Psoas muscle (tissue), 8 donors: Measurements from ENCODE around the gene SP9. TPM values are rescaled to one million over a fixed set of nuclear protein-coding genes. Genes with fewer than 3 reads are reported as not detected.

Experiments used
- ATAC-seq, 4 donors: fragments of 200-7000 bp; cut with Tn5 transposase; one replicate each; pipeline ENCODE4 v1.9.1; 2020; ENCODE audit warnings: moderate library complexity in 3 of 4, mild to moderate bottlenecking in 2 of 4
- DNase-seq, 2 donors: peaks; one replicate each; pipeline ENCODE4 v3.0.0-alpha.2; 2020
- H3K27ac ChIP-seq: fragments of 200-600 bp; one replicate; pipeline ENCODE4 v1.8.0; 2022
- H3K27me3 ChIP-seq, 3 donors: fragments of 200-600 bp in 1 of 3; one replicate each; pipeline versions ENCODE4 v1.6.1 to v1.8.0; 2013 to 2022; ENCODE audit warnings: low read length in 2 of 3, mild to moderate bottlenecking in 2 of 3, moderate library complexity in 1 of 3; ENCODE audit not compliant: insufficient read depth in 3 of 3
- H3K36me3 ChIP-seq, 2 donors: fragments of 200-600 bp in 1 of 2; one replicate each; pipeline versions ENCODE4 v1.6.1 to v1.8.0; 2013 to 2022; ENCODE audit warnings: low read depth in 1 of 2, mild to moderate bottlenecking in 1 of 2, moderate library complexity in 1 of 2; ENCODE audit not compliant: insufficient read depth in 1 of 2
- H3K4me1 ChIP-seq: fragments of 200-600 bp; one replicate; pipeline ENCODE4 v1.8.0; 2022
- H3K4me3 ChIP-seq: fragments of 200-600 bp; one replicate; pipeline ENCODE4 v1.8.0; 2022; ENCODE audit warnings: mild to moderate bottlenecking
- H3K9me3 ChIP-seq: fragments of 200-600 bp; one replicate; pipeline ENCODE4 v1.8.0; 2022
- WGBS, 3 donors: extraction: QIAGEN DNeasy Blood & Tissue Kit; methylation state at CpG; one replicate each; pipeline versions ENCODE4 v1.1.6 to v1.1.7; 2013; 5-methylcytosine and 5-hydroxymethylcytosine counted together
- intact Hi-C, 2 donors: fragments of 100-400 bp; cut with DNase I; formaldehyde crosslinking; loops; one replicate each; pipeline versions ENCODE4 v1.11.0 to v1.14.2; 2022
- polyA plus RNA-seq, 3 donors: library from polyadenylated mRNA; stranded (reverse); fragments of 200-250 nt; gene quantifications; one replicate each; pipeline ENCODE4 v1.2.3, GENCODE V29; 2013
- total RNA-seq, 4 donors: library from RNA; stranded (reverse); fragmentation: NEBNext Ultra II Directional in 2 of 4; extraction: Animal tissue kit (Norgen Biotek cat#: 25700) in 2 of 4; gene quantifications; one replicate each; pipeline versions ENCODE4 v1.2.1 to v1.2.4, GENCODE V29; 2021 to 2023
- TF ChIP-seq, protein P1 (sequence below): fragments of 200-600 bp; IDR thresholded peaks from one replicate; pipeline ENCODE4 v1.8.0; 2022; ENCODE audit warnings: antibody characterized with exemption
- donor health status: healthy with polysubstance abuse.
- donor health status: DM: no; HTN: no; CAD: no; lungs with moderate emphysema.
- donor health status: Bipolar disorder and iron deficiency.
- donor health status: healthy.
- donor health status: DM: yes; HTN: yes; CAD: no.
- donor health status: DM: no; HTN: no; CAD: no.
- donor health status: DM: no; HTN: no; CAD: no.
- donor health status: DM: yes; HTN: yes; CAD: no.

Gene SP9
- total and polyA plus RNA-seq, 7 donors, result 0.03 to 0.95 (median 0.36) TPM; not detected in 3

DNA sequence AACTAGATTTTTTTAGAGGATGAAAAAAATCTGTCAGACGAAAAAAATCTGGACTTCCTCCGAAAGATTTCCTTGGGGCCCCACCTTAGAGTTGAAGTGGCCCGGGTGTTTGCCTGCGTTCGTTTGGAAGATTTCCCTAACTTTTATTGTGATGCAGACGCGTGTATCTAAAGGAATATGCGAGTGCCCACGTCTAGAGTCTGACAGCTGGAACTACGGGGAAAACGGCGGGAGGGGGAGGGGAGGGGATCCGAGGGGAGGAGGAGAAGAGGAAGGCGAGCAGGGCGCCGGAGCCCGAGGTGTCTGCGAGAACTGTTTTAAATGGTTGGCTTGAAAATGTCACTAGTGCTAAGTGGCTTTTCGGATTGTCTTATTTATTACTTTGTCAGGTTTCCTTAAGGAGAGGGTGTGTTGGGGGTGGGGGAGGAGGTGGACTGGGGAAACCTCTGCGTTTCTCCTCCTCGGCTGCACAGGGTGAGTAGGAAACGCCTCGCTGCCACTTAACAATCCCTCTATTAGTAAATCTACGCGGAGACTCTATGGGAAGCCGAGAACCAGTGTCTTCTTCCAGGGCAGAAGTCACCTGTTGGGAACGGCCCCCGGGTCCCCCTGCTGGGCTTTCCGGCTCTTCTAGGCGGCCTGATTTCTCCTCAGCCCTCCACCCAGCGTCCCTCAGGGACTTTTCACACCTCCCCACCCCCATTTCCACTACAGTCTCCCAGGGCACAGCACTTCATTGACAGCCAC is 2.4 kb upstream of the SP9 start:
- H3K36me3 ChIP-seq, result no peaks in the 10 kb centered on the region
- WGBS, 3 donors, result 41 to 44% (median 43%) methylated on average over 31 of the region's 31 CpGs
- H3K4me3 ChIP-seq, result no peak overlapping the region
- intact Hi-C loops, result loop anchor here in 1 of 2 donors (10.0 kb wide), 1 partner anchor 758 kb away; no protein-coding TSS in a partner anchor
- TF ChIP-seq, protein P1, sequence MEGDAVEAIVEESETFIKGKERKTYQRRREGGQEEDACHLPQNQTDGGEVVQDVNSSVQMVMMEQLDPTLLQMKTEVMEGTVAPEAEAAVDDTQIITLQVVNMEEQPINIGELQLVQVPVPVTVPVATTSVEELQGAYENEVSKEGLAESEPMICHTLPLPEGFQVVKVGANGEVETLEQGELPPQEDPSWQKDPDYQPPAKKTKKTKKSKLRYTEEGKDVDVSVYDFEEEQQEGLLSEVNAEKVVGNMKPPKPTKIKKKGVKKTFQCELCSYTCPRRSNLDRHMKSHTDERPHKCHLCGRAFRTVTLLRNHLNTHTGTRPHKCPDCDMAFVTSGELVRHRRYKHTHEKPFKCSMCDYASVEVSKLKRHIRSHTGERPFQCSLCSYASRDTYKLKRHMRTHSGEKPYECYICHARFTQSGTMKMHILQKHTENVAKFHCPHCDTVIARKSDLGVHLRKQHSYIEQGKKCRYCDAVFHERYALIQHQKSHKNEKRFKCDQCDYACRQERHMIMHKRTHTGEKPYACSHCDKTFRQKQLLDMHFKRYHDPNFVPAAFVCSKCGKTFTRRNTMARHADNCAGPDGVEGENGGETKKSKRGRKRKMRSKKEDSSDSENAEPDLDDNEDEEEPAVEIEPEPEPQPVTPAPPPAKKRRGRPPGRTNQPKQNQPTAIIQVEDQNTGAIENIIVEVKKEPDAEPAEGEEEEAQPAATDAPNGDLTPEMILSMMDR, result no peak
- H3K4me1 ChIP-seq, result peaks cover 19% of the 10 kb centered on the region
- DNase-seq (no peak), ATAC-seq (no peak)
- H3K27ac ChIP-seq, result no peak overlapping the region
- no peaks in the 10 kb centered on the region for H3K9me3 ChIP-seq
- peaks cover 0 to 97% (median 46%) of the 10 kb centered on the region in 3 donors for H3K27me3 ChIP-seq

- intact Hi-C loops, result loop anchor here in 1 of 2 donors (10.0 kb wide), 1 partner anchor 758 kb away; no protein-coding TSS in a partner anchor
- peaks cover 24% of the 10 kb centered on the region for H3K4me1 ChIP-seq
These were observed 1.8 kb upstream of the SP9 start for GRCh38 chr2:174333017-174333371.

GRCh38 chr2:174333372-174334277 is 1.1 kb upstream of the SP9 start:
- H3K9me3 ChIP-seq, result no peaks in the 10 kb centered on the region
- intact Hi-C loops, result loop anchor here in 1 of 2 donors (10.0 kb wide), 1 partner anchor 759 kb away; no protein-coding TSS in a partner anchor
- TF ChIP-seq, protein P1, result no peak
- ATAC-seq (no peak), DNase-seq (no peak)
- H3K27ac ChIP-seq, result no peak overlapping the region
- H3K36me3 ChIP-seq, result no peaks in the 10 kb centered on the region
- WGBS, 3 donors, result 70 to 76% (median 74%) methylated on average over 41 of the region's 41 CpGs
- peaks cover 24% of the 10 kb centered on the region for H3K4me1 ChIP-seq
- no peak overlapping the region for H3K4me3 ChIP-seq
- peaks cover 0 to 97% (median 46%) of the 10 kb centered on the region in 3 donors for H3K27me3 ChIP-seq

More at GRCh38 chr2:174333017-174333371, 1.8 kb upstream of the SP9 start:
- no peak for ATAC-seq
- TF ChIP-seq, protein P1, result no peak
- no peak overlapping the region for H3K27ac ChIP-seq
- 65 to 73% (median 69%) methylated on average over 14 to 15 of the region's 15 CpGs for WGBS, 3 donors
- H3K36me3 ChIP-seq, result no peaks in the 10 kb centered on the region
- peaks cover 0 to 97% (median 47%) of the 10 kb centered on the region in 3 donors for H3K27me3 ChIP-seq
- H3K4me3 ChIP-seq, result no peak overlapping the region
- H3K9me3 ChIP-seq, result no peaks in the 10 kb centered on the region
- no peak for DNase-seq

GRCh38 chr2:174334278-174334715 is 457 bp upstream of the SP9 start:
- peaks cover 24% of the 10 kb centered on the region for H3K4me1 ChIP-seq

More at GRCh38 chr2:174334278-174334715, 457 bp upstream of the SP9 start:
- Histone ChIP-seq H3K9me3 (no peaks in the 10 kb centered on the region), H3K27me3 (peaks cover 0 to 97% (median 43%) of the 10 kb centered on the region in 3 donors), H3K36me3 (no peaks in the 10 kb centered on the region), H3K27ac (no peak overlapping the region), H3K4me3 (no peak overlapping the region)
- TF ChIP-seq, protein P1, result no peak
- intact Hi-C loops, result loop anchor here in 1 of 2 donors (10.0 kb wide), 1 partner anchor 759 kb away; no protein-coding TSS in a partner anchor
- ATAC-seq, result no peak
- DNase-seq, result no peak
- WGBS, 3 donors, result 63 to 68% (median 65%) methylated on average over 11 of the region's 11 CpGs
